ENCODE data around the gene MACO1. TPM values are rescaled to one million over a fixed set of nuclear protein-coding genes. Genes with fewer than 3 reads are reported as not detected.
"Not testable (repeated sequence)": the region's sequence is repeated elsewhere in the genome, so short reads cannot be mapped to it uniquely, and the experiment has no call there.

The MACO1 gene
- polyA plus RNA-seq, 3 donors = 24.3 to 30.9 (median 28.0) TPM

DNA sequence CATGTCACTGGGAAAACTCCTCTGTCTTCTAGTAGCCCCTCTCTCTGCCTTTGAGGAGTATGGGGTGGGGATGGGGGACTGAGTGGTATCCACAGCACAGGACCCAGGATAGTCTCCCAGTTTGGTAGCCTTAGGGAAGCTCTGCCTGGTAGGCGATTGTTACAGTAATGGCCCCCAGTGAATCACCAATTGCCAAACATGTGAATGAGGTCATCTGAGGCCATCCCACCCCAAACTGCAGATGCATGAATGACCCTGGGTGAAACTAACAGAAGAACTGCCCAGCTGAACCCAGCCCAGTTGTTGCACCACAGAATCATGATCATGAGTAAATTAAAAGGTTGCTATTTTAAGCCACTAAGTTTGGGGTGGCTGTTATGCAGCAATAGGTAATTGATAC is 16.1 kb upstream of the MACO1 start:
- DNase-seq (ENCODE audit: extremely low read depth in 1 of 11, low read depth in 9 of 11, low spot score in 4 of 11) = not testable (repeated sequence)

DNA sequence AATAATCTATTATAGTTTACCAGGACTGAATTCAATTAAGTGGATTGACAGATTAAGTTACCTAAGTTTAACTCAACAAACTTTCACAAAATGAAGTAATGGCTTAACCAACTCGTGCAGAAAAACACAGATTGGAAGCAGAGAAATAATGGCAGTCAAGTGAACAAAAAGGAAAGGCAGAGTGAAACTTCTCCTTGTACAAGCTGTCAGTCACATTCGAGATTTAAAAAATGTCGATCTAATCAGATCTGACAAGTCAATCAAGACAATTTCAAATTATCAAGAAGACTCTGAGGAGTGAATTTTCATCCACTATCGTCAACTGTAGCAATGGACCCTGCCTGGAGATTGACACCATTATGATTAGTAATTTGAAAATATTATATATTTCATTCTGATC is 13.4 kb upstream of the MACO1 start:
- not testable (repeated sequence) for DNase-seq (ENCODE audit: extremely low read depth in 1 of 11, low read depth in 9 of 11, low spot score in 4 of 11)

DNA sequence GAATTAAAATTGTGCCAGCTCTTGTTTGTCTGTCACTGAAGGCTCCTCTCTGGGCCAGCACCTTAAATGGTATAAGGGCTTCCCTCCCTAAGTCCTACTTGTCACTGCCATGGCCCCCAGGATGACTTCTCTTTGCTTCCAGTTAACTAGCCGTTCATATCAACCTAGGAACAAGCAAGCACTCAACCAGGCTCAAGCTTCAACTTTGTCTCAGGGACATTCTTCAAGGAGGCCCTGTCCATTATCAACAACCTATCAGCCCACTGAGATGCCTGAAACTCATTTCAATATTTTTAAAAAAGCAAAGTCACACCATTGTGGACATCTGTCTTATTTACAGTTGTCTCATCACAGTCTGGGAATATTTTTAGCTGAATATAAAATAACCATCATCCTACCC is 11.4 kb upstream of the MACO1 start:
- DNase-seq (ENCODE audit: extremely low read depth in 1 of 11, low read depth in 9 of 11, low spot score in 4 of 11) = not testable (repeated sequence)

DNA sequence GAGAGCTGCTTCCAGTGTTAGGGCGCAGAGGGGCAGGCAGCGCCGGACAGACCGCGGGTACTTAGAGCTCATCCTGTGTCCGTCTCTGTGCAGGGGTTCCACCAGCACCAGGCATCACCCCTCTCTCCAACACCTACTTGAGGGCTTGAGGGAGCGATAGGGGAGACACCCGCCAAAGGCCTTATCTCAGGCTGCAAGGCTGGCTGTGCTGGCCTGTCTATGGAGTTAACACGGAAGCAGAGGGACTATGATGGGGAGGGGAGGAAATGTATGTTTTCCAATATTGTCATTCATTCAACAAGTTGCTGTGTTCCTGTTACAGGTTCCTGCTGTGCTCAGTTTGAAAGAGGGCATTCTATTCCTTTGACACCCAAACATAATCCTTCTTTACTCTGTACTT is 10.0 kb upstream of the MACO1 start, which contains the start of gene RHCE:
RHCE (minus strand) TSS at position 111 of the 400 bp plus-strand sequence; CDS start at position 72, 39 bp downstream.
- not testable (repeated sequence) for DNase-seq (ENCODE audit: extremely low read depth in 1 of 11, low read depth in 9 of 11, low spot score in 4 of 11)

DNA sequence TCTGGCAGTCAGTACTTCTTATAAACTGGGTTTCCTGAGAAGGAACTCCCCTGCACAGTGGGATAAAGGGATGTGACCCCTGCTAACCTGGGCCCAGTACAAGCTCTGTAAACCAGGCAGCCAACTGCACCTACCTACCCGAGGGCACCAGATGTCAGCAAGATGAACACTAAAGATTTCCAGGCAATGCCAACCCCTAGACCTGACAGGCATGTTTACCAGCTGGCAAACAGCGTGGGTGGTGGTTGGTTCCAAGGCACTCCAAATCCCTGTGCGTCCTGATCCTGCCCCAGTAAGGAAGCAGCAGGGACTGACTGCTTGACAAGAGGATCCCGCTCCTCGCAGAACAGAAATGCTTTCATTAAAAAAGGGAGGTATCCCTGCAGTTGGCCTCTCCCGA is 7.5 kb upstream of the MACO1 start:
- not testable (repeated sequence) for DNase-seq (ENCODE audit: extremely low read depth in 1 of 11, low read depth in 9 of 11, low spot score in 4 of 11)

DNA sequence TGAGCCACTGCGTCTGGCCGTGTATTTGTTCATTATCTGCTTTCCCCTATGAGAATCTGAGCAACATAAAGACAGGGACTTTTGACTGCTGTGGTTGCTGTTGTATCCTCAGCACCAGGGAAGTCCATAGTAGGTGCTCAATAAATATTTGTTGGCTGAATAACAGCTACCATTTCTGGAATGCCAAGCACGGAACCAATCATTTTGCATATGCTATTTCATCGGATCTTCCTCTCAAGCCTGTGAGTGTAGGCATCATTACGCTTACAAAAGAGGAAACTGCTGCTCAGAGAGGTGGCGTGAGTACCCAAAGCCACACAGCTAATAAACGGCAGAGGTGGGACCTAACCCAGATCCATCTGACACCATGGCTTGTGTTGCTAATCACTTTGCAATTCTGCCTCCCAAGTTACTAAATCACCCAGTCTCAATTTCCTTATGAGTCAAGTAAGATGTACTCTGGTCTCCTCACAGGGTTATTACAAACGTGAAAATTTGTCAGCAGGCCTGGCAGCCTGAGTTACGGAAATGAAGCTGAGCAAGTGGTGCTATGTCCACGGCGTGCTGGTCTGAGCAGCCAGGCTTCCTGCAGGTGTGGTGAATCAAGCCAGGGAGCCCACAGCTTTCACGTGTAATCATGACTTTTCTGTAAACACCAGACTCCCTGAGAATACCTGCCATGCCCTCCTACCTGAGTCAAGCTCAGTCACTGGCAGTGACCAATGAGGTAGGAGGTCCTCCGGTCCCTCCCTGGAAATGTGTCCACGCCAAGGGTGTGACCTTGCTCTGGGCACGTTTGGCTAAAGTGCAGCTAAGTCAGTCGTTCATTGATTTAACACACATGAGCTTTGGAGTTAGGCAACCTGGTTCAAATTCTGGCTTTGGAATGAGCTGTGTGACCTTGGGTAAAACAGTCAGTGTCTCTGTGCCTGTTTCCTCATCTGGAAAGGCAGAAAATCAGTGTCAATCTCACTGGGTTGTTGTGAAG is 5.3 kb upstream of the MACO1 start:
- DNase-seq (ENCODE audit: extremely low read depth in 1 of 11, low read depth in 9 of 11, low spot score in 4 of 11) = no peak

DNA sequence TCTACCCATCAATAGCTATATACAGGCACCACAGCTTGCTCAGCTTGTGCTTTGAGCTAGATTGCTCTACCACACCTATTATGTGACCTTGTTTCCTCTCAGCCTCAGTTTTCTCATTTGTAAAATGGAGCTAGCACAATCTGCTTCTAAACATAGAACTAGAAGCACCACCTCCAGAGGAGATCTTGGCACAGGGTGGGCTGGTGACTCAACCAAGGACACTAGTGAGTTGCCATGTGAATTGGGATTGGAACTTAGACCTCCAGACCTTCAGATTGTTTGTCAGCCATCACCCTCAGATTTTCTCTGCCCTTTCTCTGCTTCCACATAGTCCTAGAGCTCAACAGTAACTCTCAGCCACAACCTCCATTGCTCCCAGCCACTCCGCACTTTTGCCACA is 3.0 kb upstream of the MACO1 start:
- DNase-seq (ENCODE audit: extremely low read depth in 1 of 11, low read depth in 9 of 11, low spot score in 4 of 11) = no peak

DNA sequence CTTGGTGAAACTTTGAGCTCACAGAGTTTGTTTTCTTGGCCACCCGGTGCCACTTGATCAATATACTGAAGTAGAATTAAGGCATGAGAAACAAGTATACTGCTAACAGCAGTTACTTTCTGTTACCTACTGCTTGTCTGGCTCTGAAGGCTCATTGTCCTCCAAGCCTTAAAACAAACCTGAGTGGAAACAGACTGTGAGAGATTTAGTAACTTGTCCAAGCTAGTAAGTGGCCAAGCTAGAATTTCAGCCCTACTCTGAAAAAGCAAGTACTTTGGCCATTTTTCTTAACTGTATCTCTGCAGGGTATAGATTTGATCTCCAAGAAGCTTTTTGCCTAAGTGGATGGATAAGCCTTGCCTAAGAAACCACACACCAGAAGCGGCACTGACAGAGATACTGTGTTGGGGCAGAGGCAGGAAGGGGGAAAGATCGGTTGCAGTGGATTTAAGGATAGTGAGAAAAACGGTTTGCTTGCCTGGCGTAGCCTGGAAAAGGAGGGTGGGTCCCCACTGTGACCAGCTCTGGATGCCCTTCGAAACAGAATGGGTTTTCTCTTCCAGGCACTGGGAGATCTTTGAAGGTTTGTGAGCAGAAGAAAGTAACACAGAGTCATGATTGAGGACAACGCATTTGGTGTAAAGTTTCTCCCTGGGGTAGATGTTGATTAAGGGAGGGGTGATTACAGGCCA is 2.1 kb upstream of the MACO1 start:
- no peak for DNase-seq (ENCODE audit: extremely low read depth in 1 of 11, low read depth in 9 of 11, low spot score in 4 of 11)

DNA sequence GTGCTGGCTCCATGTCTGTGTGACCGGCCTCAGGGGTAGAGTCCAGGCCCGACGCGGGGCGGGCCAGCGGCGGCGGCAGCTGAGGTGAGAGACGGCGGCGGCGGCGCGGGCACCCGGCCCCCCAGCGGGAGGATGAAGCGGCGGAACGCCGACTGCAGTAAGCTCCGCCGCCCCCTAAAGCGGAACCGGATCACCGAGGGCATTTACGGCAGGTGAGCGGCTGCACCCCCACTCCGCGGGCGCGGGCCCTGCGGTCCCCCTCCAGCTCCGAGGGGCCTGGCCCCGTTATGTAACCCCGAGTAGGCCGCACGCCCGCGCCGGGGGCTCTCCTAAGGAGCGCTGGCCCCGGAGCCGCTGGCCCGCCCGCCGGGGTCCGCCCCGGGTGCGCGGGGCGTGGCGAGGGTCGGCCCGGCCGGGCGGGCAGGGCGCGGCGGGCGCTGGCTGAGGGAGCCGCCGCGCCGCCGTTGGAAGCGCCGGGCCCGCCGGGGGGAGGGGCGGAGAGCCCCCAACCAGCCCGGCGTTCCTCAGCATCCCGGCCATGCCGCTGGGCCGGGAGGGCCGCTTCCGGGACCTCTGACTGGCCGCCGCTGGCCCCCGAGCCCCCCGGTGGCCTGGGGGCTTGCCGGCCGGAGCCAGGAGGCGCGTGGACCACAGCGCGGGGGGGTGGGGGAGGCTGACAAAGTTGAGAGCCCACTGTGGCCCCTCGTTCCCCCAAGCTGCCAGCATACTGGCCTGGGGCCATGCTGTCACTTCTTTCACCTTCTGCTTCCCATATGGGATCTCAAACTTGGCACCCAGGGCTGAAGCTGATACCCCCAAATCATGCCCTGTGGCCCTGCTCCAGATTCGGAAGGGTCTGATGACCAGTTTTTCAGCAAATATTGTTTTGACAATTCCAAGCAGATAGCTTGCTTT is 527 bp downstream of the MACO1 start:
- DNase-seq (ENCODE audit: extremely low read depth in 1 of 11, low read depth in 9 of 11, low spot score in 4 of 11) = peak in 4 of 11 donors; percentile 10 to 25 (median 23)

DNA sequence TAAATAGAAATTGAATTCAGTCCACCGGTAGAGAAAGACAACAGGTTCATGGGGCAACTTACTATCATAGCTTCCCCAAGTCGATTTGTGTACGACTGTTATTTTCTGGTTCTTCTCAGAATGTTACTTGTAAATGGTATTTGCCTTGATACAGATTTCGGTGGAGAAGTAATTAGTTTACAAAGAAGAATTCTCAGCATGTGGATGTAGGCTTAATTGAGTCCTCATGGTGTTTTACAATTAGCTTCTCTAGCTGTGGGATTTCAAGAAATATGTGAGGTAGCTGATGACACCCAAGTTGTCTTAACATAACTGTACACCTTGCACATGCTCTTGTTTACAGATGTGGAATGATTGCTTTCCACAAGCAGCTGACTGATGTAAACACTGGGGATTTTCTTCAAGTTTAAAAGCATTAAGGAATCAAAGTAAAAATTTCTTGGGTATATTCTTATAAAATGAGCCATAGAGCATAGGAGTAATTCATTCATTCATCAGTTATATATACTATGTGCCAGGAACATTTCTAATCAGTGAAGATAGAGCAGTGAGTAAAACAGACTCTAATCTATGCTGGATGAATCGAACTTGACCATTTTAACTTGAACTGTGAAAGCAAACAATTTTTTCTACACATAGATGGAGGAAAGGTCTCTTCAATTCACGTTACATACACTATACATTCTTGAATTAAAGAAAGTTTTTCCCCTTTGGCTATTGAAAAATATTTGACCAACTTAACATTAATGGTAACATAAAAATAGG is 1.4 kb downstream of the MACO1 start:
- DNase-seq (ENCODE audit: extremely low read depth in 1 of 11, low read depth in 9 of 11, low spot score in 4 of 11) = no peak

DNA sequence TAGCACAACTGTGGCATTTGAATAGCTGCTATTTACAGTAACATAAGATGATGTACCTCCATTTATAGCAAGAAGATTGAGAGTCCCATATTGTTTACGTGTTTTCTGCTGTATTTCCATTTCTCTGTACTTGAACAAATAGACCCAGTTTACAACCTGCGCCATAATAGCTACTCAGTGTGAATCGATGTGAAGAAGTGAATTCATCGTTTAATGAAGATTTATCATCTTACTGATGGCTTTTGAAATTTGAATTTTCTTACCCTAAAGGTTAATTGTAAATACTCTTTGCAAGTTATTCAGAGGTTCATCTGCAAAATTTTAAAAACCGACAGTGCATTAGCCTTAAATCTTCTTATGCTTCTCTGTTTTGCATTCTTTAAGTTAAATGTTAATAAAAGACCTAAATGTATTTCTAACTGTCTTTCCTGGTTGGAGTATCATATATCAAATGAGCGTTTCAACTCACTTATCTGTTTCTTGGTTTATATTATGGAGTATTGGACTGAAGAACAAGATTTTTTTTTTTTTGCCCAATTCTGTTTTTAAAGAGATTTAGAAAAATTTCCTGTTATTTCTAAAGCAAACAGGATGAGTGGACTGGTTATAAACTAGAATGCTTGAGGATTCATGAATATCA is 2.2 kb downstream of the MACO1 start:
- DNase-seq (ENCODE audit: extremely low read depth in 1 of 11, low read depth in 9 of 11, low spot score in 4 of 11) = no peak

DNA sequence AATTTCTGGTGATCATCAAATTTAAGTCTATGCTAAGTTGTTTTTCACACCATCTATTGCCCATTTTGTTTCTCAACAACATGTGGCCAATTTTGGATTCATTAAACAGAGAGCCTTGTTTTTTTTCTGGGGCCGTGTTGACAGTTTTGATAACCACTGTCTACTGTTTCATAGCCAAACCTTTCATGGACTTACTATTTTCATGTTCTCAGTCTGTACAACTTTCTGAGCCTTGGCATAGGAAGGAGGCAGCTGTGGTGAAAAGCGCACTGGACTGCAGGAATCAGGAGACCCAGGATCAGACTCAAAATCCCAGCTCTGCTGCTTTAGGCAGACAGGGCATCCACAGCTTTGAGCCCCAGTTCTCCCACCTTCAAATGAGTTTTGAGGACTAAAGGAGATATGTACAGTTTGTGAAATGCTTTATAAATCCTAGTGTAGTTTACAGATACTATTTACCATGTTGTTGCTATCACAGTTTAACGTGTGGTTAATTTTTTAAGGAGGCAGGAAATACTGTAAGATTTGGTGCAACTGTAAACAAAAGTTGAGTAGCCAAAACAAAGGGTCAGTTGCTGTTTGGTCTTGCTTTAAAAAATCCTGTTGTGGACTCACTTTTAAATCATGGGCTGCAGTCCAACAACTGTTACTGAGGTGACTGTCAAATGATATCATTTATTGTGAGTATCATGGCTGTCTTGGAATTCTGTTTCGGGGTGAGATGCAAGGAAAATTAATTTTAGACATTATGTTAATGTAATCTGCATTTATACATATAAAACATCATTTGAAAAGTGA is 2.9 kb downstream of the MACO1 start:
- DNase-seq (ENCODE audit: extremely low read depth in 1 of 11, low read depth in 9 of 11, low spot score in 4 of 11) = no peak

DNA sequence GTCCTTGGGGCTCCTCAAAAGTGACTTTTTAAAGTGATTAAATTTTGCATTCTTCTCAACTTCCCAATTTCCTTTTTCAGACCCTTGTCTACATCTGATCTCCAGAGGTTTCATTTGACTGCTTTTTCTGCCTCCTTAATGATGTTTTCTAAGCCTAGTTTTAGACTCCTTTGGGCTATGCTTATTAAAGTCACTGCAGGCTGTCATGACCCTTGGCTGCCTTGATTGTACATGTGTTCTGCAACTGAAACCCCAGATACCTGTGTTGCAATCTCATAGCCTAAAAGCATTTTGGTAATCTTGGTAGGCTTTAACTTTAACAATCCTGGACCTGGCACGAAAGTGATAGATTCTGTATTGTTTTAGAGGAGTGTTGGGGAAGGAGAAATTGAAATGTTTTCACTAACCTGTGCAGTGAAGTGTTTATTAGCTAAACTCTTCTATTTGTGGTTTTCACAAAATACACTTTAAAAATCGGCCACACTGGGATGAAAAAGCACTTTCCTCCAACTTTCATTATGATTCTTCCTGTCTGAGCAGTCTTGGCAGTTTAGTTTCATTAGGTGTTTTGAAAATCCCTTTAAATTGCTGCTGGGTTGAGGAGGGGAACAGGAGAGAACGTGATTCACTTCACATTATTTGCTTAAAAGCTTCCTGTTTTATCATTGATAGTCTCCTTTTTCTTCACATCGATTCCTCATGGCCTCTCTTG is 4.9 kb downstream of the MACO1 start:
- DNase-seq (ENCODE audit: extremely low read depth in 1 of 11, low read depth in 9 of 11, low spot score in 4 of 11) = no peak

DNA sequence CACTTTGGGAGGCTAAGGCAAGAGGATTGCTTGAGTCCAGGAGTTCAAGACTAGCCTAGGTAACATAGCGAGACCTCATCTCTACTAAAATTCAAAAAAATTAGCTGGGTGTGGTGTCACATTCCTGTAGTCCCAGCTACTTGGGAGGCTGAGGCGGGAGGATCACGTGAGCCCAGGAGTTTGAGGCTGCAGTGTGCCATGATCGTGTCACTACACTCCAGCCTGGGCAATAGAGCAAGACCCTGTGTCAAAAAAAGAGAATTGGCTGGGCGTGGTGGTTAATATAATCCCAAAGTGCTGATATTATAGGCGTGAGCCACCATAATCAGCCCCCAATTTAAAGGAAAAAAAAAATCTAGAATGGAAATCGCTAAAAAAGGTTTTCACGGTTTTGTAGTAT is 7.0 kb downstream of the MACO1 start:
- no peak for DNase-seq (ENCODE audit: extremely low read depth in 1 of 11, low read depth in 9 of 11, low spot score in 4 of 11)

DNA sequence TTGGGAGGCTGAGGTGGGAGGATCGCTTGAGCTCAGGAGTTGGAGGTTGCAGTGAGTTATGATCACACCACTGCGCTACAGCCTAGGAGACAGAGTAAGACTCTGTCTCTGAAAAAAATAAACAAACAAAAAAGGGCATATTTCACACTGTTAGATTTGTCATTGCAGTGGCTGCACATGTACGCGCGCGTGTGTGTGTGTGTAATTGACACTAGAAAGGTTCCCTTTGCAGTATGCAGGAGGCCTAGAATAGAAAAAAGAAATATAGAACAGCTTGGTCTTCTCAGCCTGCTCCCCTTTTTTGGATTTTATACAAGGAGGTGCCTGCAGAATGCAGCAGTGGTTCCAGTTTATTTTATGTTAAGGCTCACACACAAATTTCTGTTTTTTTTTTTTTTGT is 8.6 kb downstream of the MACO1 start:
- DNase-seq (ENCODE audit: extremely low read depth in 1 of 11, low read depth in 9 of 11, low spot score in 4 of 11) = no peak

DNA sequence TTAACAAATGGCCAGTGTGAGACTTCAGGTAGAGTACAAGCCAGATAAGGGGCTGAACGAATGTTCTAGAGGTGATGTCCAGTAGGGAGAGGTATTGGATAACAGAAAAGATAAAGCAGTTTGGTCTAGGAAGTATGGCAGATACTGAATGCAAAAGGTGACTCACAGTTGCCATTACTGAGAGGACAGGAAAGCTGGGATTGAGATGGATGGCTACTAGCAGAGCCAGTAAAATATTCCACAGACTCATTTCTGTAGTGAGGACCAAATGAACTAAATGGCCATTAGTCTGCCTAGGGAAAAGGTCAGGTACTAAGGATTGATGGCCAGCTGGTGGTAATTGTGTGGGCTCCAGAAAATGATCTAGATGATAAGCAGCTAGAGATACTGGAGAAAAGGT is 11.5 kb downstream of the MACO1 start:
- DNase-seq (ENCODE audit: extremely low read depth in 1 of 11, low read depth in 9 of 11, low spot score in 4 of 11) = no peak

Measured in renal cortex interstitium (tissue), 11 donors.